GM04503 (cell line): ENCODE measurements around the gene FBN1.

ENCODE experiments used
- DNase-seq: peaks from one replicate; pipeline ENCODE4 v3.0.0-alpha.2; 2012; ENCODE audit warnings: low read depth

FBN1 gene

GRCh38 chr15:48469271-48469670 lies 176.2 kb downstream of the FBN1 start:
- DNase-seq = no peak

- DNase-seq = no peak
Observed at GRCh38 chr15:48467801-48468200, 177.7 kb downstream of the FBN1 start.

GRCh38 chr15:48466820-48467219 lies 178.7 kb downstream of the FBN1 start:
- no peak for DNase-seq

GRCh38 chr15:48466079-48466478 lies 179.4 kb downstream of the FBN1 start:
- DNase-seq = no peak

GRCh38 chr15:48465410-48465809 lies 180.1 kb downstream of the FBN1 start:
- DNase-seq = no peak

- DNase-seq = no peak
Observed at GRCh38 chr15:48463366-48463880, 182.1 kb downstream of the FBN1 start.

- DNase-seq = no peak
Observed at GRCh38 chr15:48462688-48463087, 182.8 kb downstream of the FBN1 start.

- DNase-seq = peak; percentile 79
Observed at GRCh38 chr15:48459571-48460442, 185.7 kb downstream of the FBN1 start.

GRCh38 chr15:48458876-48459275 lies 186.6 kb downstream of the FBN1 start:
- peak; percentile 21 for DNase-seq

- no peak for DNase-seq
Observed at GRCh38 chr15:48456134-48456533, 189.4 kb downstream of the FBN1 start.

- no peak for DNase-seq
Observed at GRCh38 chr15:48451736-48452135, 193.8 kb downstream of the FBN1 start.

GRCh38 chr15:48451241-48451640 lies 194.3 kb downstream of the FBN1 start:
- DNase-seq = no peak

- no peak for DNase-seq
Observed at GRCh38 chr15:48449734-48450133, 195.8 kb downstream of the FBN1 start.

GRCh38 chr15:48447657-48448056 lies 197.9 kb downstream of the FBN1 start:
- DNase-seq = peak; percentile 44

- no peak for DNase-seq
Observed at GRCh38 chr15:48447058-48447457, 198.5 kb downstream of the FBN1 start.

- DNase-seq = no peak
Observed at GRCh38 chr15:48442011-48442410, 203.5 kb downstream of the FBN1 start.

GRCh38 chr15:48440084-48440483 lies 205.4 kb downstream of the FBN1 start:
- DNase-seq = peak; percentile 94

- no peak for DNase-seq
Observed at GRCh38 chr15:48437178-48437577, 208.3 kb downstream of the FBN1 start.

GRCh38 chr15:48435321-48435720 lies 210.2 kb downstream of the FBN1 start:
- DNase-seq = no peak

- DNase-seq = no peak
Observed at GRCh38 chr15:48433226-48433886, 212.2 kb downstream of the FBN1 start.

- no peak for DNase-seq
Observed at GRCh38 chr15:48432688-48433087, 212.8 kb downstream of the FBN1 start.

GRCh38 chr15:48427960-48428547 lies 217.5 kb downstream of the FBN1 start:
- peak; percentile 95 for DNase-seq

GRCh38 chr15:48427479-48427878 lies 218.0 kb downstream of the FBN1 start:
- no peak for DNase-seq
